Measurements from ENCODE around the gene FNDC8. TPM values are rescaled to one million over a fixed set of nuclear protein-coding genes. Genes with fewer than 3 reads are reported as not detected.

Gene FNDC8
- total RNA-seq, 3 donors from 2014 or later = not detected

- DNase-seq (no peak), ATAC-seq (no peak)
- H3K36me3 ChIP-seq (ENCODE audit: low read depth) = no peaks in the 10 kb centered on the region
- H3K9me3 ChIP-seq = no peaks in the 10 kb centered on the region
- intact Hi-C loops (cut with DNase I, micrococcal nuclease) = loop anchor here in 1 of 2 donors (10.0 kb wide), 1 partner anchor 103 kb away; no protein-coding TSS in a partner anchor
- TF ChIP-seq, protein P1, sequence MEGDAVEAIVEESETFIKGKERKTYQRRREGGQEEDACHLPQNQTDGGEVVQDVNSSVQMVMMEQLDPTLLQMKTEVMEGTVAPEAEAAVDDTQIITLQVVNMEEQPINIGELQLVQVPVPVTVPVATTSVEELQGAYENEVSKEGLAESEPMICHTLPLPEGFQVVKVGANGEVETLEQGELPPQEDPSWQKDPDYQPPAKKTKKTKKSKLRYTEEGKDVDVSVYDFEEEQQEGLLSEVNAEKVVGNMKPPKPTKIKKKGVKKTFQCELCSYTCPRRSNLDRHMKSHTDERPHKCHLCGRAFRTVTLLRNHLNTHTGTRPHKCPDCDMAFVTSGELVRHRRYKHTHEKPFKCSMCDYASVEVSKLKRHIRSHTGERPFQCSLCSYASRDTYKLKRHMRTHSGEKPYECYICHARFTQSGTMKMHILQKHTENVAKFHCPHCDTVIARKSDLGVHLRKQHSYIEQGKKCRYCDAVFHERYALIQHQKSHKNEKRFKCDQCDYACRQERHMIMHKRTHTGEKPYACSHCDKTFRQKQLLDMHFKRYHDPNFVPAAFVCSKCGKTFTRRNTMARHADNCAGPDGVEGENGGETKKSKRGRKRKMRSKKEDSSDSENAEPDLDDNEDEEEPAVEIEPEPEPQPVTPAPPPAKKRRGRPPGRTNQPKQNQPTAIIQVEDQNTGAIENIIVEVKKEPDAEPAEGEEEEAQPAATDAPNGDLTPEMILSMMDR (IDR thresholded peaks at IDR 0.05) = no peak
- no peaks in the 10 kb centered on the region for H3K4me1 ChIP-seq (ENCODE audit: low read depth)
- H3K4me3 ChIP-seq = no peak overlapping the region
Observed at GRCh38 chr17:35097776-35098175, 23.6 kb upstream of the FNDC8 start.

- intact Hi-C loops (cut with DNase I, micrococcal nuclease) = loop anchor here in 1 of 2 donors (10.0 kb wide), 1 partner anchor 105 kb away; no protein-coding TSS in a partner anchor
Observed at GRCh38 chr17:35099908-35100307, 21.5 kb upstream of the FNDC8 start.

GRCh38 chr17:35101036-35101435, 20.4 kb upstream of the FNDC8 start:
- Histone ChIP-seq H3K4me3 (no peak overlapping the region), H3K4me1 (ENCODE audit: low read depth) (no peaks in the 10 kb centered on the region), H3K36me3 (ENCODE audit: low read depth) (no peaks in the 10 kb centered on the region), H3K9me3 (no peaks in the 10 kb centered on the region)
- TF ChIP-seq, protein P1 (IDR thresholded peaks at IDR 0.05) = no peak
- no peak for ATAC-seq
- DNase-seq = no peak
- intact Hi-C loops (cut with DNase I, micrococcal nuclease) = no loop called here

More at GRCh38 chr17:35099908-35100307, 21.5 kb upstream of the FNDC8 start:
- DNase-seq (no peak), ATAC-seq (no peak)
- Histone ChIP-seq H3K9me3 (no peaks in the 10 kb centered on the region), H3K4me1 (ENCODE audit: low read depth) (no peaks in the 10 kb centered on the region), H3K36me3 (ENCODE audit: low read depth) (no peaks in the 10 kb centered on the region), H3K4me3 (no peak overlapping the region)
- TF ChIP-seq, protein P1 (IDR thresholded peaks at IDR 0.05) = no peak

DNA sequence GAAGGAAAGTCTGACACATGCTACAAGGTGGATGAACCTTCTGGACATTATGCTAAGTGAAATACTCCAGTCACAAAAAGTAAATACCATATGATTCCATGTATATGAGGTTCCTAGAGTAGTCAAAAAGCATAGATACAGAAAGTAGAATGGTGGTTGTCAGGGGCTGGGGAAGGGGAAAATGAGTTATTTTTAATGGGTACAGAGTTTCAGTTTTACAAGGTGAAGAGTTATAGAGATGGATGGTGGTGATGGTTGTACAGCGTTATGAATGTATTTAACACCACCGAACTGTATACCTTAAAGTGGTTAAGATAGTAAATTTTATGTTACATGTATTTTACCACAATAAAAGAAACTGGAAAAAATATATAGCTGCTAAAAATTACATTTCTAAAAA, 19.7 kb upstream of the FNDC8 start:
- ATAC-seq (no peak), DNase-seq (no peak)
- H3K36me3 ChIP-seq (ENCODE audit: low read depth) = no peaks in the 10 kb centered on the region
- no peak overlapping the region for H3K4me3 ChIP-seq
- H3K9me3 ChIP-seq = no peaks in the 10 kb centered on the region
- intact Hi-C loops (cut with DNase I, micrococcal nuclease) = no loop called here
- TF ChIP-seq, protein P1 (IDR thresholded peaks at IDR 0.05) = no peak
- H3K4me1 ChIP-seq (ENCODE audit: low read depth) = no peaks in the 10 kb centered on the region

- TF ChIP-seq, protein P1 (IDR thresholded peaks at IDR 0.05) = no peak
- no peaks in the 10 kb centered on the region for H3K4me1 ChIP-seq (ENCODE audit: low read depth)
- intact Hi-C loops (cut with DNase I, micrococcal nuclease) = no loop called here
- no peak for DNase-seq
- no peaks in the 10 kb centered on the region for H3K9me3 ChIP-seq
- no peak for ATAC-seq
- no peak overlapping the region for H3K4me3 ChIP-seq
- H3K36me3 ChIP-seq (ENCODE audit: low read depth) = no peaks in the 10 kb centered on the region
Observed at GRCh38 chr17:35103271-35103670, 18.1 kb upstream of the FNDC8 start.
